ENCODE results near the gene CCDC171. TPM values are rescaled to one million over a fixed set of nuclear protein-coding genes. Genes with fewer than 3 reads are reported as not detected.

Gene CCDC171
- total and polyA plus RNA-seq, 2 of the 13 experiments (the other 11 are each of a cell fraction or from before 2014, with no cell fraction given) = 0.95 to 2.5 TPM

- Histone ChIP-seq H4K20me1 (ENCODE audit: insufficient read depth, low read length) (no peaks in the 10 kb centered on the region), H3K27me3 (ENCODE audit: control insufficient read depth in 1 of 2, insufficient read depth in 2 of 2, low read length in 2 of 2) (peaks cover 0 to under 1% of the 10 kb centered on the region in 2 experiments; a peak in 1 of 5 replicates), H3K4me1 (ENCODE audit: insufficient read depth, low read length) (no peaks in the 10 kb centered on the region), H2AFZ (ENCODE audit: low read length) (no peak overlapping the region), H3K4me2 (ENCODE audit: low read depth, low read length) (no peak overlapping the region), H3K36me3 (replicated peaks in 1 of 2; ENCODE audit: control insufficient read depth in 1 of 2, insufficient read depth in 2 of 2, low read length in 2 of 2) (no peaks in the 10 kb centered on the region), H3K9ac (ENCODE audit: insufficient read depth, low read depth, low read length) (no peak overlapping the region), H3K79me2 (ENCODE audit: insufficient read depth, low read length) (no peaks in the 10 kb centered on the region), H3K27ac (ENCODE audit: extremely low read length, insufficient read depth, low read length) (no peak overlapping the region), H3K9me3 (ENCODE audit: low read length) (no peaks in the 10 kb centered on the region), H3K4me3 (replicated peaks in 1 of 3; ENCODE audit: insufficient read depth in 1 of 3, low read depth in 2 of 3, low read length in 3 of 3) (no peak overlapping the region)
- TF ChIP-seq ZBTB4 (CRISPR knock-in tag; IDR thresholded peaks at IDR 0.05; ENCODE audit: borderline replicate concordance) (no peak), RBM22 (optimal IDR thresholded peaks at IDR 0.05; ENCODE audit: low read length) (no peak)
- BruUV-seq (replicated peaks) = no TSS peak
- in situ Hi-C loops (cut with HindIII; ENCODE audit: extremely low pct_ligation_motif_present, low pct_unique_long_range_greater_than_20kb) (no loop called here), intact Hi-C loops (cut with micrococcal nuclease; ENCODE audit: unreplicated experiment) (no loop called here)
- POLR2A ChIA-PET = interaction anchor here (1.3 kb wide), 1 partner anchor 9 kb away, joined by 3 read pairs; no protein-coding TSS in a partner anchor
- no peak for ATAC-seq
- no peak for FAIRE-seq
- CTCF ChIA-PET (ENCODE audit: low intra/inter-chr PET ratio, low total read pairs) = no interaction called here
- DNase-seq (ENCODE audit: low spot score) = no peak
- 72% methylated on average over 4 of the region's 4 CpGs for WGBS (ENCODE audit: low lambda C conversion rate)
Observed at GRCh38 chr9:15543047-15543813, 9.6 kb upstream of the CCDC171 start.

GRCh38 chr9:15549611-15550010, 3.2 kb upstream of the CCDC171 start:
- POLR2A ChIA-PET = no interaction called here
- no TSS peak for BruUV-seq (replicated peaks)
- no peak for ATAC-seq
- TF ChIP-seq KLF13 (CRISPR knock-in tag; IDR thresholded peaks at IDR 0.05) = no peak
- TF ChIP-seq SIX4 (CRISPR knock-in tag; IDR thresholded peaks at IDR 0.05) = no peak
- no peak for TF ChIP-seq ZSCAN9 (CRISPR knock-in tag; IDR thresholded peaks at IDR 0.05; ENCODE audit: borderline replicate concordance)
- TF ChIP-seq NFKBIZ (CRISPR knock-in tag; IDR thresholded peaks at IDR 0.05) = no peak
- TF ChIP-seq GATA4 (IDR thresholded peaks at IDR 0.05; ENCODE audit: borderline replicate concordance, low read depth) = no peak
- TF ChIP-seq PRDM4 (CRISPR knock-in tag; IDR thresholded peaks at IDR 0.05; ENCODE audit: borderline replicate concordance) = no peak
- no peak for TF ChIP-seq SALL2 (CRISPR knock-in tag; IDR thresholded peaks at IDR 0.05)

More at GRCh38 chr9:15549611-15550010, 3.2 kb upstream of the CCDC171 start:
- no peaks in the 10 kb centered on the region for H3K9me3 ChIP-seq (ENCODE audit: low read length)
- DNase-seq (ENCODE audit: low spot score) = no peak
- no peaks in the 10 kb centered on the region for H4K20me1 ChIP-seq (ENCODE audit: insufficient read depth, low read length)
- H2AFZ ChIP-seq (ENCODE audit: low read length) = no peak overlapping the region
- H3K4me2 ChIP-seq (ENCODE audit: low read depth, low read length) = no peak overlapping the region
- intact Hi-C loops (cut with micrococcal nuclease; ENCODE audit: unreplicated experiment) = loop anchor here (5.0 kb wide), 1 partner anchor 58 kb away; no protein-coding TSS in a partner anchor
- WGBS (ENCODE audit: low lambda C conversion rate) = 49% methylated on average over 2 of the region's 2 CpGs
- CTCF ChIA-PET (ENCODE audit: low intra/inter-chr PET ratio, low total read pairs) = no interaction called here
- peaks cover 18% of the 10 kb centered on the region for H3K4me1 ChIP-seq (ENCODE audit: insufficient read depth, low read length)
- H3K36me3 ChIP-seq (replicated peaks in 1 of 2; ENCODE audit: control insufficient read depth in 1 of 2, insufficient read depth in 2 of 2, low read length in 2 of 2) = no peaks in the 10 kb centered on the region
- FAIRE-seq = no peak
- peaks cover 0 to 3% of the 10 kb centered on the region in 2 experiments; a peak in 1 of 5 replicates for H3K27me3 ChIP-seq (ENCODE audit: control insufficient read depth in 1 of 2, insufficient read depth in 2 of 2, low read length in 2 of 2)
- no peak overlapping the region for H3K9ac ChIP-seq (ENCODE audit: insufficient read depth, low read depth, low read length)
- in situ Hi-C loops (cut with HindIII; ENCODE audit: extremely low pct_ligation_motif_present, low pct_unique_long_range_greater_than_20kb) = no loop called here
- no peaks in the 10 kb centered on the region for H3K79me2 ChIP-seq (ENCODE audit: insufficient read depth, low read length)
- H3K27ac ChIP-seq (ENCODE audit: extremely low read length, insufficient read depth, low read length) = no peak overlapping the region
- no peak overlapping the region for H3K4me3 ChIP-seq (replicated peaks in 1 of 3; ENCODE audit: insufficient read depth in 1 of 3, low read depth in 2 of 3, low read length in 3 of 3)

All from HepG2 (cell line).